Dermis blood vessel endothelial cell (primary cell): ENCODE results near the gene DYNC1I2. TPM values are rescaled to one million over a fixed set of nuclear protein-coding genes. Genes with fewer than 3 reads are reported as not detected.
"Not testable (repeated sequence)": the region's sequence is repeated elsewhere in the genome, so short reads cannot be mapped to it uniquely, and the experiment has no call there.

Source experiments
- DNase-seq: peaks from one replicate; pipeline ENCODE4 v3.0.0; 2010
- total RNA-seq: library from RNA; depleted of rRNA; stranded (reverse); fragments of >200 nt; gene quantifications from 2 replicates; pipeline ENCODE4 v1.2.3, GENCODE V29; 2014

Gene DYNC1I2
- total RNA-seq, 1 donor from 2014 or later: 164 TPM

DNA sequence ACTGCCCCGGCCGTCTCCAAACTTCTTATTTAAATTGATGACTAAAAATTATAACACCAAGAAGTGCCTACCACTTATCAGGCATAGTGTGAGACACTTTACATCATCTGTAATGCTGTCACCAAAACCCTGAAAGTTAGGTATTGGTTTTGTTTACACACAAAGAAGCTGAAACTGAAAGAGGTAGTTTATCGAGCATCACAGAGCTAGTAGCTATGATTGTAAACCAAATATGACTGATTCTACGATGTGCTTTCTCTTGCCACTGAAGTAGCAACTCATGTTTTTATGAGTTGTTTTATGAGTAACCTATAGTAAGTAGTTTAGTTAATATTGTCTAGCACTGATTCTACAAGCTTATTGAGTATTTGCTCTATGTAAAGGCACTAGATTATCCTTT is 31.5 kb downstream of the DYNC1I2 start:
- DNase-seq: no peak

DNA sequence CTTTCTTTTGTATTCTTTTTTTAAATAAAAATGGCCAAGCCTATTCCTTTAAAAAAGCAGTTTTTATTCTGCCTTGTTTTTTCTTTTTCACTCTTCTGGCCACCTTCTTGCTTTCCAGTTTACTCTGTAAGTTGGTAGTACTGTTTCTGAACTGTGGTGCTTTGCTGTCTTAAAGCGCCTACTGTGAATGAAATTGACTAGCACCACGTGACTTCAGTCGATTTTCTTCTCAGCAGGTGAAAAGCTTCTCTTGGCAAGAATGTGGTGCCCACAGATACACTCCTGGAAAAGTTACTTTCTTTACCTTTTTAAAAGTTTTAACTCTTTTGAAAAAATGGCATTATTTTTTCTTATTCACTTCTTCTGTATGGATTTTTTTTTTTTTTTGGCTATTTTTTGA is 32.4 kb downstream of the DYNC1I2 start:
- DNase-seq: no peak

DNA sequence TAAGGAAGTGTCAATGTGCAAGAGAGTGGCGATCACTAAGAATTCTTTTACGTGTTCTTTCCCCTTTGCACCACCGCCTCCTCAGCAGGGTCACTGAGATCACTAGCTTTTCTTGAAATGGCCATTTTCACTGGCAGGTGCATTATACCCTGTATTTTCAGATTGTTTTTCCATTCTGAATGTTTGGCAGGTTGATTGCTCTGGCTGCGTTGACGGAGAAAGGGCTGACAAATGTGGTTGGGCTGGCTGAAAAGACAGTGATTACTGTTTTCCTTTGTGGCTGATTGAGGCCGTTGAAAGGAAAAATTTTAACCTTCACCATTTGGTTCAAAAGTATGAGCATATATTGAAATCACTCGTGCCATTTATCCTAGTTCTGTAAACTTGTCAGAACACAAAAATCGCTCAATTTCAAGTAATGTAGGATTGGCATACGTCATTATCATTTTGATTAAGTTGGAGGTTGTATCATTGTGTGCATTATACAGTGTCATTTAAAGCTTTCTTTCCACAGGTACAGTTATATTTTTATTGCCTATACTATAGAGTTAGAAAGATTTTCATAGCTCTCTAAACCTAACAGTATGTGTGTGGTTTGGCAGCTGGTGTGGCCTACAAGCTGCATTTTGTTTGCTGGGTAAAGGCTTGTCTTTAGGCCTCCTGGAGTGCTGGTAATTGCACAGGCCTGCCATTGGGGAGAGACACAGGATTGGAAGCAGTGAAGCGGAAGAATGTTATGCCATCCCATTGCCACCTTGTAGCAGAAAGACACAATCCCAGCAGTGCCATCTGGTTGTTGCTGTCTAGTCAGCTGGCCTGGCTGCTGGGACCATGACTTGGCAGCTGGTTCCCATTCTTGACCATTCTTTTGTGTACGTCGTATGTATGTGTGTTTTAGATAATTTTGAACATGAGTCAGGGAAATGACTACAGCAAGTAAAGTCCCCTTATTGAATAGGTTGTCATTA is 36.7 kb downstream of the DYNC1I2 start:
- DNase-seq: peak; percentile 30

DNA sequence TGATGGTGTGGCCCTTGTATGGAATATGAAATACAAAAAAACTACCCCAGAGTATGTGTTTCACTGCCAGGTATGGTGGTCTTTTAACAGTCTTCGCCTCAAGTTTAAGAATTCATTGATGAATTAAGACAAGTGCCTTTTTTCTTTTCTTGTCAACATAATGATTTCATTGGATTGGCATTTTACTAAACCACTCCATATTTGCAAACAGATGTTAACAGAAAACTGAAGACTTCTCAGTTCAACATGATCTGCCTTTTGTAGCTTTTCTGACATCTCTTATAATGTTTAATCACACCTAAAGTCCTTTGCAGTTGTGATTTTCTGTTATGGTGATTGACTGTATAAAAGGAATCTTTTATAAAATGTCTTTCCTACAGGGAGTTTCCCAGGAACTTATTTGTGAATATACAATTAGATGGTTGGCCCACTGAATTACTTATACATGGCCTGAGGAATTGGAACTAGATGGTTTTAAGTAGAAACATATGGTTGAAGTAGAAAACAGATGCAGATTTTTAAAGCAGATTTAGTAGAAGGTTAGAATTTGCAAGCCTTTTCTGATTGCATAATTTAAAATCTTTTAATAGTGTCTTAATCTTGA is 39.7 kb downstream of the DYNC1I2 start:
- no peak for DNase-seq

DNA sequence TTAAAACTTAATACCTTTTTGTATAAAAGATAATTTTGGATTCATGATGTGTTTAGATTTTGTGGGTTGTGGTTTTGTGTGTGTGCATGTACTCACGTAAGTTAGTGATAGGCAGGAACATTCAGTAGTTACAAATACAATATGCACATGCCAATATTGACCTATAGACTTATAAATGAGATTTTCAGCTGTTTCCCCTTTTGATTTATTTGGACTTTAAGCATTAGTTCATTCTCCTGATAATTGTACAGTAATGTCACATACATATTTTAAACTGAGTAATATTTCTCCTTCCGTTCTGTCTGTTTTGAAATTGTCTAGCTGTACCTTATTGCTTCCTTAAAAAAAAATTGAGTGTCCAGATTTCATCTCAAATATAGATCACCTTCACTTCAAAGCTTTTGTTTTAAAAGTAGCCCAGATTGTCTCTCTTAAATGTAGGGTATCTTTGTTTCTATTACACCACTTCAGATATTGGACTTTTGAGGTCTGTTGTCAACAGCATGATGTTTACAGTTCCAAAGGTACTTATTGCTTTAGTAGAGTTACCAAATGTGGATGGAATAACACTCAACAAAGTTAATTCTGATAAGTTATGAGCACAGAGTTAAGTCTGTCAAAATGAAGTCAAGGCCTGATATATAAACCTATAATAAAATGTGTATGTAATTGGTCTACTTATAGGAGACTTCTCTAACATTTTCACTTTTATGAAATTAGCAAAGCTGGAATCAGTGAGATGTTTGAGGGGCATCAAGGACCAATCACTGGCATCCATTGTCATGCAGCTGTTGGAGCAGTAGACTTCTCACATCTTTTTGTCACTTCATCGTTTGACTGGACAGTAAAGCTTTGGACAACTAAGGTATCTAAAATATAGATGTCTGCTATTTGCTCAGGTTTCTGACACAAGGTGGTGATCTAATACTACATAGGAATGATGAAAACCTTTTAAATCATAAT is 42.0 kb downstream of the DYNC1I2 start:
- no peak for DNase-seq

DNA sequence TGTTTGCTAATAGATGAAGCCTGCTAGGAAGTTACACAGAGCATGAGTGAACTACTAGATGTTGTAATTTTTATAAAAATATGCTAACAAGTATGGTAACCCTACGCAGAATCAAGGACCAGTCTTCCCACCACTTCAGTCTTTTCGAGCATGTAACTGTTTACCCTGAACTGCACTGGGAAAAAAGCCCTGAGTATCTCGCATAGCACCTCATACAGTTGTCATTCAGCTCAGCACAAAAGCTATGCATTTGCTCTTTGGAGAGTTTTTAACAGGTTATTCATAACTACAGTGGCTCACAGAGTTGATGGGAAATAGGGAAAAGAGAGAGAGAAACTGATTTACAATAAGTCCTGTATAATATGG is 42.7 kb downstream of the DYNC1I2 start:
- DNase-seq: no peak

DNA sequence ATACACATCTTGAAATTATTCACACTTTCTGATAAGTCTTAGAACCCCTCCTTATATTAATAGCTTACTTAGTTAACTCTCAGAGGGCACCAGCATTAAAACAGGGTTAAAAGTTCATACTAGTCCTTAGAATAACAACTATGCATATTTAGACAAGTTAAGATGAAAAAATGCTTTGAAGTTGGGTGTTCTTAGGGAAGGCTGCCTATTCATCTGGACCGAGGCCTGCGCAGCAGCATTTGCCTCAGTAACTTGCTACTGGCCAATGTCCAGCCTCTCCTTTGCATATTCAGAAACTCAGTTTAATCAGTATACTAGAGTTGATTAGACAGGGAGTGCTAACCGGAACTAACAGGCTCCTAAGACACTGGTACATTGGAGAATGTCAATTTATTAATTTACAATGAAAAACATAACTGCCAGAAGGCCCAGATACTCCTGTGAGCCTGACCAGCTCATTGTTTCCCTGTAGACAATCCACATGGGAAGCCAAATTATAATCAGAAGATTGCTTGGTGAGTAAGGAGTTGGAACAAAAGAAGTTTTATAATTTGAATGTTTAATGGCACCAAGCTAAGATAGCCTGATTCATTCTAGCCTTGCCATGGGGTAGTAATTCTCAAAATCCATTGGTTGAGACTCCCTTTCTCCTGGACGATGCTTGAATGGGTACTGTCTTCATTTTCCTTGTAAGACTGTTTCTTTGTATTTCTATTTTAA is 48.9 kb downstream of the DYNC1I2 start:
- no peak for DNase-seq

DNA sequence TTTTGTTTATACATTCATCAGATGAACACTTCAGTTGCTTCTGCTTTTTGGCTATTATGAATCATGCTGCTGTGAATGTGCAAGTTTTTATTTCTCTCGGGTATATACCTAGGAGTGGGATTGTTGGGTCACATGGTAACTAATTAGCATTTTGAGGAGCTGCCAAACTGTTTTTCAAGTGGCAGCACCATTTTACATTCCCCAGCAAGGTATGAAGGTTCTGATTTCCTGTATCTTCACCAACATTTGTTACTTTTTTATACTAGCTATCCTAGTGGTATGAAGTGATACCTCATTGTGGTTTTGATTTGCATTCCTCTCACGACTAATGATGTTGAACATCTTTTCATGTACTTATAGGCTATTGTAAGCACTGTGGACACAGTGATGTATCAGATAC is 53.9 kb downstream of the DYNC1I2 start:
- DNase-seq: no peak

DNA sequence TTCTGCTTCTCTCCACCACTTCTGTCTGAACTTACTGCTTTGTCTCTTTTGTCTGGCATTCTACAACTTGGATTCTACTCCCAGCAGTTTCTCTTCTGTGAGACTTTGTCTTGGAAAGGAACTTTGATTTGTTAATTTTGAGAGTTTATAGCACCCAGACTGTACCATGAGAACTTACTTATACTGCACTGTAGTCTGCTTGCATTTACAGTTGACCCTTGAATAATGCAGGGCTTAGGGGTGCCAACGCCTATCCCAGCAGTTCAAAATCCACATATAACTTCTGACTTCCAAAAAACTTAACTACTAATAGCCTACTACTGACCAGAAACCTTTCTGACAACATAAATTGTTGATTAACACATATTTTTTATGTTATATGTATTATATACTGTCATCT is 55.5 kb downstream of the DYNC1I2 start:
- DNase-seq: no peak

DNA sequence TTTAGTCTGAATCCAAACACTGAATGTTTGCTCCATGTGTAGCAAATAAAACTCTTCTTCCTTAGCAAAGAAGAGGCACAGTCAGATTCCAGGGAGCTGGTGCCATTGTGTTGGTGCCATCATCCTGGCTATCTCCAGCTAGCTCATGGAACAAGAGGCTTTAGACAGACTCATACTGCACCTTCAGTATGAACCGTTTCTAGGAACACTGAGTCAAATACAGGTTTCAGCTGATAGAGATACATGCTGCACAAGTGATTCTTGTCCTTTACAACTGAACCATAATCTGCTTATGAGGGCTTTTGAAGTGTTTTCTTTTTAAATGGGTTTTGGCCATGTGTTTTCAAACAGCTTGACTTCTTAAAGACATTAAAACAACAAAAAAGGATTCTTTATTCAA is 57.9 kb downstream of the DYNC1I2 start:
- DNase-seq: no peak

DNA sequence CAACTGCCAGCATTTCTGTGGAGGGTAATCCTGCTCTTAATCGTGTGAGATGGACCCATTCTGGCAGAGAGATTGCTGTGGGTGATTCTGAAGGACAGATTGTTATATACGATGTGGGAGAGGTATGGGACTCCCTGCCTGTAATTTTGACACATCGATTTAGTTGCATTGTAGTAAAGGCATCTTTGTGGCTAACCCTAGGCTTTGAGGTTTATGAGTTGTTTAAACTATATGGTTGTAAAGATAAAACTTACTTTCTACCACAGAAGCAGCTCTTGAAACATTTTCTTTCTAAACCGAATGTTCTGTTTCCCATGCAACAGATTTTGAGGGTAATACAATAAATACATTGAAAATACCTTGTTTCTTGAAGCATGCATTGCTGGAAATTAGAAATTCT is 58.5 kb downstream of the DYNC1I2 start:
- no peak for DNase-seq

DNA sequence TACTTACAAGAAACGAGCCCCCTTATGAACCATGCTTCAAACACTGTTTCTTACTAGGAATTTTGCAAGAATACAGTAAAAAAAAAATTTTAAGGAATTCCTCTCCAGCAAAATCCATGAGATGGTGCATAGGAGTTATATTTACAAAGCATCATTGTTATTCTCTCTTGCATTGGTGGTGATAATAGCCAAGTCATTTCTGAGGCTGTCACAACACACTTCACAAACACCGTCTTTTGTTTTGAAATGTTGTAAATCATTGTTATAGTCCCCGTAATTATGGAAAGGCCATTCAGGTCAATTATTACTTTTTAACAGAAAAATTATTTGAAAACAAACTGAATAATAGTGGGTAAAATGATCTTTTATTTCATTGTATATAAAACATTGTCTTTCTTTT is 60.1 kb downstream of the DYNC1I2 start:
- no peak for DNase-seq

DNA sequence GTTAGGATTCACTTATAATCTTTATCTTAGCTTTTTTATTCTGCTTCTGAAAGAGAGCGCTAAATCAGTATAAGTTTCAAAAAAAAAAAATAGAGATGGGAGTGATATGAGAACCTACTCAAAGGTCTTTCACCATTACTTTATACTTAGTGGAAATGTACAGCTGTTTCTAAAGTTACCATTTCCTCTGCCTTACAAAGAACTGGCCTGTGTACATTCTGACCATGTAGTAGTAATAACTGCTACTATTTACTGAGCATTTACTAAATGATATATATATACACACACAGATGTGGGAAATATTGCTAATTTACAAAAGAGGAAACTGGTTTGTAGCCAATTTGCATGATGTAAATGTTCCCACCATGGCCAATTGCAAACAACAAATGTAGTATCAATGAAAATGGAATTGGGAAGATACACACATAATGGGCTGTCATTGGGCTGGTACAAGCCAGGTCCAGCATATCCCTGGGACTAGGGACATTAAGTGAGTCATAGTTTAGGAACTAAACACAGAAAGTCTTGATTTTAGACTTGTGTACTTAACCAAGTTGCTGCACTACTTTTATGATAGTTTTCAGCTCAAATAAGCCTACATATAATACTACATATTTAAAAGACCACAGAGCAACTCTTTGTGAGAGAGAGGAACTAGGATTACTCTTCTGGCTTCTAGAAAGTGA is 67.1 kb downstream of the DYNC1I2 start:
- DNase-seq: no peak

DNA sequence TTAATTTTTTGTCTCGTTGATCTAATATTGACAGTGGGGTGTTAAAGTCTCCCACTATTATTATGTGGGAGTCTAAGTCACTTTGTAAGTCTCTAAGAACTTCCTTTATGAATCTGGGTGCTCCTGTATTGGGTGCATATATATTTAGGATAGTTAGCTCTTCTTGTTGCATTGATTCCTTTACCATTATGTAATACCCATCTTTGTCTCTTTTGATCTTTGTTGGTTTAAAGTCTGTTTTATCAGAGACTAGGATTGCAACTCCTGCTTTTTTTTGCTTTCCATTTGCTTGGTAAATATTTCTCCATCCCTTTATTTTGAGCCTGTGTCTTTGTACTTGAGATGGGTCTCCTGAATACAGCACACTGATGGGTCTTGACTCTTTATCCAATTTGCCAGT is 71.5 kb downstream of the DYNC1I2 start:
- DNase-seq: not testable (repeated sequence)

DNA sequence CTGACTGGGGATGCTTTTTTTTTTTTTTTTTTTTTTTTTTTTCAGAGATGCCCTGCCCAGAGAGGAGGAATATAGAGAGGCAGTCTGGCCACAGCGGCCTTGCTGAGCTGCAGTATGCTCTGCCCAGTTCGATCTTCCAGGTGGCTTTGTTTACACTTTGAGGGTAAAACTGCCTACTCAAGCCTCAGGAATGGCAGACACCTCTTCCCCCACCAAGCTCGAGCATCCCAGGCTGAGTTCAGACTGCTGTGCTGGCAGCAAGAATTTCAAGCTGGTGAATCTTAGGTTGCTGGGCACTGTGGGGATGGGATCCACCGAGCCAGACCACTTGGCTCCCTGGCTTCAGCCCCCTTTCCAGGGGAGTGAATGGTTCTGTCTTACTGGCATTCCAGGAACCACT is 73.9 kb downstream of the DYNC1I2 start:
- DNase-seq: not testable (repeated sequence)

DNA sequence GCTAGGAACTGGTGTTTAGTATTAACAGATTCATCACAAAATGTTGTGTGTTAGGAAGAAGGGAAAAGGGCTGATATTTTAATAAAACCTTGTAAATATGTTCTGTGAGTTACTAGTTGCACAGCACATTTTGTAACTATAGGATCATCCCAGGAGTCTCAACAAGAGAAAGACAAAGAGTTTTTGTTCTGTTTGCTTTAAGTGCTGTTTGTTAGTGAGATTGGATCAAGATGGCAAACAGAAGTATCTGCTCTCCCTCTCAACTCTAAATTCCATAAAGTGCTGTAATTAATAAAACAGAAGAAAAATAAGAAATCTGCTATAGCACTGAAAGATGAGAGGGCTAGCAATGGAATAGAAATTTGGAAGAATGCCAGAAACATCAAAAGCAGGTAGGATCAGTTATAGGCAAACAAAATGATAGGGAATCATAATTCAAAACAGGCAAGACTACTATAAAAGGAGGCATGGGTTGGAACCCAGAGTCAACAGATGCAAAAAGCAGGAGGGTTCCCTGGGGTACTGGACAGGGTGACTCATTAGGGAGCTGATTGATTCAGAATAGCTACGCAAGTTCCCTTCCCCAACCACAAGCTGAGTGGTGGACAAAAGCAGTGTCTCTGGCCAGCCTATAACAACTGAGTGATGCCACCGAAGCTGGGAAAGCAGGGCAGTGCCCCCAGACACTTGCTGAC is 75.8 kb downstream of the DYNC1I2 start:
- peak; percentile 25 for DNase-seq

DNA sequence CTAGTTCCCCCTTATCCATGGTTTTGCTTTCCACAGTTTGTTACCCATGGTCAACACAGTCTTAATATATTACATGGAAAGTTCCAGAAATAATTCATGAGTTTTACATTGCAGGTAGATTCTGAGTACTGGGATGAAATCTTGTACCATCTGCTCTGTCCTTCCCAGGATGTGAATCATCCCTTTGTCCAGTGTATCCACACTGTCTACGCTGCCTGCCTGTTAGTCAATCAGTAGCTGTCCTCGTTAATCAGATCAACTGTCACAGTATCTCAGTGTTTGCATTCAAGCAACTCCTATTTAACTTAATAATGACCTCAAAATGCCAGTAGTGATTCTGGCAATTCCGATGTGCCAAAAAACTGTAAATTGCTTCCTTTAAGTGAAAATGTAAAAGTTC is 76.3 kb downstream of the DYNC1I2 start:
- DNase-seq: peak; percentile 37

DNA sequence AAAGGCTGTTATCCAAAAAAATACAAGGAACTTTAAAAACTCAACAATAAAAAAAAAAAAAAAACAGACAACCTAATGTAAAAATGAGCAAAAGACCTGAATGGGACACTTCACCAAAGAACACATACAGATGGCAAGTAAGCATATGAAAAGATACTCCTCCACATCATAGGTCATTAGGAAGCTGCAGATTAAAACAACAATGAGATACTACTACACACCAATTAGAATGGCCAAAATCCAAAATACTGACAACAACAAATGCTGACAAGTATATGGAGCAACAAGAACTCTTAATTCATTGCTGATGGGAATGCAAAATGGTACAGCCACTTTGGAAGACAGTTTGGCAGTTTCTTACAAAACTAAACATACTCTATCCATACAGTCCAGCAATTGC is 84.2 kb downstream of the DYNC1I2 start:
- no peak for DNase-seq

DNA sequence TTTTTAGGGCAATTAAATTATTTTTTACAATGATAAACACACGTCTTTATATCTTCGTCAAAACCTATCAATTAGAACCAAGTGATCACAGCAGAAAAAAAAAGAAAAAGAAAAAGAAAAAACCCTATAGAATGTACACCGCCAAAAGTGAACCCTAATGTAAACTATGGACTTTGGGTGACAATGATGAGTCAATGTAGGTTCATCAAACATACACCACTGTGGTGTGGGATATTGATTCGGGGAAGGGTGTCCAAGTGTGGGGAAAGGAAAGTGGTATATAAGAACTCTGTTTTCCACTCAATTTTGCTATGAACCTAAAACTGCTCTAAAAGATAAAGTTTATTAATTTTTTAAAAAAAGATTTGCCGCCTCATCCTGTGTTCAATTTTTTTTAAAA is 85.1 kb downstream of the DYNC1I2 start:
- DNase-seq: no peak

DNA sequence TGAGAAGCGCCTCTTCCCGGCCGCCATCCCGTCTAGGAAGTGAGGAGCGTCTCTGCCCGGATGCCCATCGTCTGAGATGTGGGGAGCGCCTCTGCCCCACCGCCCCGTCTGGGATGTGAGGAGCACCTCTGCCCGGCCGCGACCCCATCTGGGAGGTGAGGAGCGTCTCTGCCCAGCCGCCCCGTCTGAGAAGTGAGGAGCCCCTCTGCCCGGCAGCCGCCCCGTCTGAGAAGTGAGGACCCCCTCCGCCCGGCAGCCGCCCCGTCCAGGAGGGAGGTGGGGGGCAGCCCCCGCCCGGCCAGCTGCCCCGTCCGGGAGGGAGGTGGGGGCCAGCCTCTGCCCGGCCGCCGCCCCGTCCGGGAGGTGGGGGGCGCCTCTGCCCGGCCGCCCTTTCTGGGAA is 87.3 kb downstream of the DYNC1I2 start:
- not testable (repeated sequence) for DNase-seq

DNA sequence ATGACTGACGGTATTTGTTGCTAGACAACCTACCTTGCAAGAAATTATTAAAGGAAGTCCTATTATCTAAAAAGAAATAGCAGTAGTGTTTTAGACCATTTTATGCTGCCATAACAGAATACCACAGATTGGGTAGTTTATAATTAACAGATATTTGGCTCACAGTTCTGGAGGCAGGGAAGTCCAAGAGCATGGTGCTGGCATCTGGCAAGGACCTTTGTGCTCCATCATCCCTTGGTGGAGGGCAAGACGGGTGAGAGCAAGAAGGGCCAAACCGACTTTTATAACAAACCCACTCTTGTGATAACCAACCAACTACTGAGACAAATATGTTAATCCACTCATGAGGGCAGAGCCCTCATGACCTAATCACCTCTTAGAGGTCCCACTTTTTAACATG is 91.2 kb downstream of the DYNC1I2 start:
- DNase-seq: no peak
